ENCODE results near the gene OR4E2.
"Not testable (repeated sequence)": the region's sequence is repeated elsewhere in the genome, so short reads cannot be mapped to it uniquely, and the experiment has no call there.

OR4E2 gene, protein sequence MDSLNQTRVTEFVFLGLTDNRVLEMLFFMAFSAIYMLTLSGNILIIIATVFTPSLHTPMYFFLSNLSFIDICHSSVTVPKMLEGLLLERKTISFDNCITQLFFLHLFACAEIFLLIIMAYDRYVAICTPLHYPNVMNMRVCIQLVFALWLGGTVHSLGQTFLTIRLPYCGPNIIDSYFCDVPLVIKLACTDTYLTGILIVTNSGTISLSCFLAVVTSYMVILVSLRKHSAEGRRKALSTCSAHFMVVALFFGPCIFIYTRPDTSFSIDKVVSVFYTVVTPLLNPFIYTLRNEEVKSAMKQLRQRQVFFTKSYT

DNA sequence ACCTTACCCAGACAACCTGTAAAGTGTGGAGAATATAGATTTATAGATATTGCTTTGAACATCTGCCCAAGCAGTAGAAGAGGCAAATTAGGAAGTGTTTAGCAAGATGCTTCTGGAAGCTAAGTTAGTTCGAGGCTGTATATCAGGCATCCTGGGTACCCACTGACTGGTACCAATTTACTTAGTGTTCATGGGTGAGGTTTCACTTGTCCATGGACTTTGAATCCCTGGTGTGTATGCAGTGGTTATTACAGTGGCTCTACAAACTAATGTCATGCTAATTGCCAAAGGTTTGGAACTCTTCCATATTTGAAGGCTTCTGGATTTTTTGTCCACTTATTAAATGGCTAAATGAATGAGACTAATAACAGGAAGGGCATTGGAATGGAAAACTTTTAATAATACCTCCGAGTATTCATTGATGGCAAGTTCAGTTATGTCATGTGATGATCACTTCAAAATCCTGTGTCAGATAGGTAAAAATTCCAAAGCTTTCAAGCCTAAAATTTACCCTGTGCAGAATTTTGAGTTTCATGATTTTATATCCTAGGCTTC, at the start of gene OR4E2:
Gene OR4E2, plus strand, starts transcription at position 505 of the 555 bp plus-strand sequence. CDS start 11,248 bp downstream, outside the sequence.
- no peak for DNase-seq

DNA sequence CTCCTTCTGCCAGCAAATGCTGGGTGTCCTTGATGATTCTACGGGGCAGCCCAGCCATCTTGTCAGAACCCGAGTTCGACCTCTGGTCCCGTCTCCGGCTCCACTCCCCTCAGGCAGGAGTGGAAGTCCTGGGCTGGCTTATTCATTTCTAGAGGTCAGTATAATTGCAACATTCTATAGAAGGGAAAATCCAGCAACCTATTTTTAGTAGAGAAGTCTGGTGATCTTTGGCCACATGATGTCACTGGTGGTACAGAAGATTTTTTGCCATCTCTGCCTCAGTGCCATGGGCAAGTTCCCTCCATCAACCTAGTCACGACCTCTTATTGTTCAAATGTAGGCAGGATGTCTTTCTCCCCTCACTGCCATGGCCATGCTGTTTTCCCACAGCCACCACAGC, 41.3 kb upstream of the OR4E2 start:
- DNase-seq = no peak

DNA sequence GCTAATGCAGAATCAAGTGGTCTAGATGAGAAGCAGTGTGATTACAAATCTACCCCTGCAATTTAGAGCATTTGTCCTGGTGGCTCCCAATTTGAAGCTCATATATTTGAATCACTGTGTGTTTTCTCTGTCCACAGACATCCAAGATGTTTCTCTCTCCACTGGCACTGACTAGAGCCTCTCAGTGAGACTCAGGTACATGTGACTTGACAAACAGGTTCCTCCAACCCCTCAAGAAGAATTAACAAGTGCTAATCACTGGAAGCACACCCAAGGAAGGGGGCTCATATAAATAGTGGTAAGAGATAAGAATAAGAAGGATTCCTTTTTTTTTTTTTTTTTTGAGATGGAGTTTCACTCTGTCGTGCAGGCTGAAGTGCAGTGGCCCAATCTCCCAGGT, 39.4 kb upstream of the OR4E2 start:
- no peak for DNase-seq

DNA sequence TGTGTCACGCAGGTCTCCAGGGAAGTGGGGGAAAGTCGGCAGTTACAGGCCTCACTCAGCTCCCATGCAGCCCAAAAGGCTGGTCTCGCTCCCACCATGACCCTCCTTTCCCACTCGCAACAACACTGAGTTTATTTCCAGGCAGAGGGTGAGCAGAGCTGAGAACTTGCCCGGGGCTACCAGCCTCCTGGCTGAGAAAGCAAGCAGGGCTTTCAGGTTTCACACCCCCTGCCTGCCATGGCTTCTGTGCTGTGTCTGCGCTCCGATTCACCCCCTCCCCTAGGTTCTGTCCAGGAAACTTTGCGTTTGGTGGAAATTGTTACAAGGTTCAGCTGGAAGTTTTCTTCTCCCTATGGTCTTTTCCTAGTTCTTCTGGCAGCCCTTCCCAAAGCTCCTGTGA, 36.0 kb upstream of the OR4E2 start:
- DNase-seq = no peak

DNA sequence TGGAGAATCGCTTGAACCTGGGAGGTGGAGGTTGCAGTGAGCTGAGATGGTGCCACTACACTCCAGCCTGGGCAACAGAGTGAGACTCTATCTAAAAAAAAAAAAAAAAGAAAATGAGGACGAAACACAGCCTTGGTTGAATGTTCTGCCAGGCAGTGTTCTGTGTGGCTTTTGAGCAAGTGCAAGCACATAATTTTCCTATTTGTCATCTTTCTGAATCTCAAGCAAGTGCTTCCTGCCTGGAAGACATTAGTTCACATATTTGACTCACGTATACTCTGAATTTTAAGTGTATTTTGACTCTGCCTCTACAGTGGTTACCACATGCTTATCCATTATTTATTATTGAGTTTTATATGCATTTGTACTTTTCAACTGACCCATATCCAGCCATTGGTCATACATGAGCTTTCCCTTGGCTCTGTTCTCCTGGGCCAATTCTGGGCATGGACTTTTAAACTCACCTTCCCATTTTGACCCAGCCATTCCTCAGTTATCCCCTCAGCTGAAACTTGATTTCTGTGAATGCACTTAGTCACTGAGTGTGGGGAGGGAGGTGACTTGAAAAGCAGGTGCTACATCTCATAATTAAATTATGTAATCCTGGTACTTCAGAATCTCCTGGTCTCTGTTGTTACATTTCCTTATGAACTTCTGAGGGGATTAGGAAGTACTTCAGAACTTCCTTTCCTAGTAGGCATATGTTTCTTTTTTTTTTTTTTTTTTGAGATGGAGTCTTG, 27.0 kb upstream of the OR4E2 start:
- no peak for DNase-seq

DNA sequence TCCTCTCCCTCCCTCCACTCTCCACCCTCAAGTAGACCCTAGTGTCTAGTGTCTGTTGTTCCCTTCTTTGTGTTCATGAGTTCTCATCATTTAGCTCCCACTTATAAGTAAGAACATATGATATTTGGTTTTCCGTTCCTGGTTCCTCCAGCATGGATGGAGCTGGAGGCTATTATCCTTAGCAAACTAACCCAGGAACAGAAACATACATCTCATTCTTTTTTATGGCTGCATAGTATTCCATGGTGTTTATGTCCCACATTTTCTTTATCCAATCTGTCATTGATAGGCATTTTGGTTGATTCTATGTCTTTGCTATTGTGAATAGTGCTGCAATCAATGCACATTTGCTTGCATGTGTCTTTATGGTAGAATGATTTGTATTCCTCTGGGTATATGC, 23.1 kb upstream of the OR4E2 start:
- DNase-seq = not testable (repeated sequence)

DNA sequence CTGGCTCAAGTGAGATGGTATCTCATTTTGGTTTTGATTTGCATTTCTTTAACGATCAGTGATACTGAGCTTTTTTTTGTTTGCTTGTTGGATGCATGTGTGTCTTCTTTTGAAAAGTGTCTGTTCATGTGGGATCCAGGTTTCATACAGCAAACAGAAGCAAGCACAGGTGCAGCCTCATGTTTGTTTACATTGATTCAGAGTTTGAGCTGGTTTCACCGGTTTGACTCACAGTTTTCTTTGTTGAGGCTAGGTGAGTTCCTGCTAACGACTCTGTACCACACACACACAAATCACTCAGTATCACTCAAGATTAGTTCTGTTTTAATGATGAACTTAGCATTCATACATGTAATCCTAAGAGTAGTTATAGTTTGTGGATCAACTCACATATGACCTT, 22.6 kb upstream of the OR4E2 start:
- DNase-seq = no peak

DNA sequence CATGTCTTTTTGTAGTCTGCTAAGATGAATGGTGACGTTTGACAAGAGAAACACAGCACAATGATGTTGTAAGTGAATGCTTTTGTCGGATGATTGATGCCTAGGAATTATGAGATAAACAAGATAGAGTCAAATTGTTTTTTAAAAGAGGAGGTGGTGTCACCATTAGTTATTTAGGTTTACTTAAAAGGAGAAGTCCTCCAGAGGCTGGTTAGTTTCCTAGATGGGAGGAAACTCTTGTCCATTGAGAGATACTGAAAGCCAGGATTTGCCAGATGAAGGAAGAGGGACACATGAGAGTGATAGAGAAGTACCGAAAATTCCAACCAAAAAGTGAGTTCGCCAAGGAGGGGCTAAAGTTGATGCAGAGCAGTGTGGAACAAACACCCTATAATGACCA, 18.8 kb upstream of the OR4E2 start, which contains the start of gene OR10G2:
Gene OR10G2, minus strand, starts transcription at position 101 of the 400 bp plus-strand sequence. Its CDS starts 98 bp downstream, at position 3.
- no peak for DNase-seq

DNA sequence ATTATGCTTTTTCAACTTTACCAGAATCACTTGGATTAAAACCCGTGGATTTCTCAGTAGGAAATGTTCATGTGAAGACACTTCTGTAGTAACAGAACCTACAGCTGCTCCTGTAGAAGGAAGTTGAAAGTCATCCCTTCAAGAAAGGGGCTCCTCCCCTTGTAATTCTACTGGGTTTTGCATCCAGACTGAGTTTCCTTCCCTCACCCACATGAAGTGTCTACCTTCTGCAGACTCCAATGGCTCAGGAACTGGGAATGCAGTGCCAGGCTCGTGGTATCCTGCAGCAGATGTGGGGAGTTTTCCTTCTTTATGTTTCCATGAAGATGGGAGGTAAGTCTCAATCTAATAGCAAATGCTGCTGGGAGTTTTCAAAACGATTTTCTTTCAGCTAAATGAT, 11.0 kb upstream of the OR4E2 start:
- no peak for DNase-seq

DNA sequence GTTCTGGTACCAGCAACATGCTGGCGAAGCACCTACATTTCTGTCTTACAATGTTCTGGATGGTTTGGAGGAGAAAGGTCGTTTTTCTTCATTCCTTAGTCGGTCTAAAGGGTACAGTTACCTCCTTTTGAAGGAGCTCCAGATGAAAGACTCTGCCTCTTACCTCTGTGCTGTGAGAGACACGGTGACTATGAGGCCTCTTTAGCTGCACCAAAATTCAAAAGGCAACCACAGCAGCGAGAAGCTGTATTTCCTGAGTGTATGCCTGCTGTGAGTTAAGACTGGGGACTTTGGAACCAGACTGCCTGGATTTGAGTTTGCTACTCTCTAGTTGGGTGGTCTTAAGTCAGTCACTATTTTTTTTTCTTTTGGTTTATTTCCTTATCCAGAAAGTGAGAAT, 10.2 kb upstream of the OR4E2 start:
- no peak for DNase-seq

DNA sequence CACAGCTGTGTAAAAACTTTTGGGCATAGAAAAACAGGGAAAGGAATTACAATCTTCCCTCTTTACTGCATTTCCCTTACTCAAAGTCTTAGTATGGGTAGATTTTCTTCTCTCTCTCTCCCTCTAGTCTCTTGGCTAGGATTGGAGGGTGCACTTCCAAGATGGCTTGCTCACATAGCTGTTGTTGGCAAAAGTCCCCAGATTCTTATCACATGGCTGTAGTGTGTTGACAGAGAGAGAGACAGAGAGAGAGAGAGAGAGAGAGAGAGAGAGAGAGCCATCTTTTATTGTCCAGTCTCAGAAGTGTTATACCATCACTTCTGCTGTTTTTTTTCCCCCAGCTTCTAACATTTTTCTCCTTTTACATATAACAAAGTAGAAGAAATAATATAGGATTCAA, 6.3 kb upstream of the OR4E2 start:
- DNase-seq = no peak

DNA sequence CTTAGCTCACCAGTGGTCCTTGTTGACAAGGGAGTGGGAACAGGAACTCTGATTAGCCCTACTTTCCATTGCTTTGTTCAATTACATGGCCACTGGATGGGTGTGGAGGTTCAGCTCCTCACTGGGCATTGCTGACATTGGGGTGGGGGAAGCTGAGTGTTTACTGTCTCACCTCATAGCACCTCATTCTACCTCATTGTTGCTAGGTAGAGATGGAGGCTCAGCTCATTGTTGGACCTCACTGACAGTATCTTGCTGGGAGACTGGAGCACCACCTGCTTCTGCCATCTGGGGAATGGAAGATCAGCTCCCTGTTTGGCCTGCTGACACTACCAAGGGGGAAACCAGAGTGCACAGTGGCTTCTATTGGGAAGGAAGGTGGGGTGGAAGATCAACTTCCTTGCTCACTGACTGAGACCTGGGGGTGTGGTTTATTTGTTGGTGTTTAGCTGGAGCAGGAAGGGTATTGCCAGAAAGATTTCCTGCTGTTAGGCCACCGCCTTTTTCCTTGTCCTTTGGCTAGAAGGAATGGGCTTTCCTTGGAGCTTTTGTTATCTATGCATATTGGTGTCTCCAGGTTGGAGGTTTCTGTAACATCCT, 1.3 kb upstream of the OR4E2 start:
- DNase-seq = no peak

DNA sequence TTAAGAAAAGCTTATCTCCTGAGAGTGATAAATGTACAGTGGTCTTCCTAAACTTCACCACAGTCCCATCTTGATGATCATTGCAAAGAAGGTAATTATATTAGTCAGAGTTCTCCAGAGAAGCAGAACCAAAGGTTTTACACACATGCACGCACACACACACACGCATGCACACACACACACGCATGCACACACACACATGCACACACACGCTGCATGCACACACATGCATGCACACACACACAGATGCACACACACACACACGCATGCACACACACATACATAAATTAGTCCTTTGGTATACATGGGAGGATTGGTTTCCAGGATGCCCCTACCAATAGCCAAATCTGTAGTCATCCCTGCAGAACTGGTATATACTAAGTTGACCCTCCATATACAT, 580 bp downstream of the OR4E2 start:
- DNase-seq = no peak

DNA sequence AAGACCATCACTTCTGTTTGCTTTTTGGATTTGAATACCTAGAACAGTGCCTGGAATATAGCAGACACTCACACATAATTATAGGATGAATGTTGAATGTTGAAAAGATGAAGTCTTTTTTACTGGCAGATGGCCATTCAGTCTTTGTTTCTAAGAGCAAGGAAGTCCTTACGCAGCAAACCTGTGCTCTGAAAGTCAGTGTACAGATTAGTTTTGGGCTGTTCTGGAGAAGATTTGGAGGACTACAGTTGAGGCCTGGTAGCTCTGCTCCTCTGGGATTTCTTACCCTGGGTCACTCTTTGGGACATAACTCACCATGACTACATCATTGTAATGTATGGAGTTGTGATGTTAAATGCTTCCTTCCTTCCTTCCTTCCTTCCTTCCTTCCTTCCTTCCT, 3.3 kb downstream of the OR4E2 start:
- no peak for DNase-seq

DNA sequence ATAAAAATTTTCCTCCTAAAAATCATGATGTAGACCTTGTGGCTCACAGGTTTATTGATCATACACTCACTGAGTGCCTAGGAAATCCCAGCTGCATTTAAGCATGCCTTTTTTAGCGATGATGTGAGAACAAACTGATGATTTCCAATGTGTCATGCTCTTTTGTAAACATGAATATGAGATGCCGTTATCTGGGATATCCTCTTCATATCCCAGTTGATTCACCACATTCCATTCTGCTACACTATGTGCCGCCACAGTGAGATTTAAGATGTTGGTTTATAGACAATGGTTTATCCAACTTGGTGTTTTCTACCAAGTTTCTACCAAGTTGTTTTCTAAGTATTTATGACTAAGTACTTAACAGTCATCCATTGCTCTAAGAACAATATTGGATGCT, 14.7 kb downstream of the OR4E2 start:
- DNase-seq = no peak

DNA sequence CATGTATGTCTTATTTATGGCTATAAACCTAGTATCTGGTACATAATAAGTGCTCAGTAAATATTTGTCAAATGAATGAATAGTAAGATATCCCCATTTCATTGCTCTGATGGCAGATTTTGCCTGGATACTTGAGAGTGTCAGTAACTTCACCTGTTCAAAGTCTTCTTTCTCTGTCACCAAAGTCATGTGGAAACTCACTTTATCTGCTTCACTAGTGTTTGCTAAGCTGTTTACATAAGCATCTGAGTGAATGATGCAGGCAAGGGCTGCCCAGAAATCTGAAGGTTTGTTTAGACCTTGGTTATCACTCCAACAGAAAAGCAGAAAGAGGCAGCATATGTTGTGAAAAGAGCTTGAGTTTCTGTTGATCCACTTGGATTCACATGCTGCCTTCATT, 15.6 kb downstream of the OR4E2 start:
- no peak for DNase-seq

DNA sequence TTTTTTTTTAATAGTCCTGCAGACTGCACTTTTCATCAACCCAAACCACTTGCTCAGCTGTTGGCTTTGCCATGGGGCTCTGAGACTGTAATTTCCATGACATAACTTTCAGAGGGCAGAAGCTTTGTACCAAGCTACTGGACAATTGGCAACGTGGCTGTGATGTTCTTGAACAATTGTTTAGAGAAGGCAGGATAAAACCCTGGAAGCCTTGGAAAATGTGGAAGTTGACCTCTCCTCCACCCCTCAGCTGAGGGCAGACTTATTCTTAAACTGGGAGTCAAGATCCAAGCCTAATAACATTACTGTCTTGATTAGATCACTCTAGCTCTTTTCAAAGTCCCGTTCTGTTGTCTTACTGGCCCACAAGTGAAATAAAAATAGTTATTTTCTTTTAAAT, 17.7 kb downstream of the OR4E2 start:
- no peak for DNase-seq

DNA sequence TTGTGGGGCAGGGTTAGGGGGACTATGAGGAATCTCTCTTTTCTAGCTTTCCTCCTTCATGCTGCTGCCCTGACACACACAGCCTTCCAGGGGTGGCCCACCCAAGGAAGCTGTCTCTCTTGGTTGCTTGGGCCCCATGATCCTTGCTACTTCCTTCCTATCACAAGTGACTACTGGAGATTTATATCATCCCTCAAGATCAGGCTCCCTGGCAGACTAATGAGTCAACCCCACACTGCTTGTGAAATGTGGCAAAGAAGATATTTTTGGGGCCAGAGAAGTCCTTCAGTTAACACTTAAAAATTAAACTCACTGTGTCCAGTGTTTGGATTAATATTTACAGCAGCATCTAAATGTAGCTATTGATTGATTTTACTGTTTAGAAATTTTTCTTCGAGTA, 18.5 kb downstream of the OR4E2 start:
- no peak for DNase-seq

DNA sequence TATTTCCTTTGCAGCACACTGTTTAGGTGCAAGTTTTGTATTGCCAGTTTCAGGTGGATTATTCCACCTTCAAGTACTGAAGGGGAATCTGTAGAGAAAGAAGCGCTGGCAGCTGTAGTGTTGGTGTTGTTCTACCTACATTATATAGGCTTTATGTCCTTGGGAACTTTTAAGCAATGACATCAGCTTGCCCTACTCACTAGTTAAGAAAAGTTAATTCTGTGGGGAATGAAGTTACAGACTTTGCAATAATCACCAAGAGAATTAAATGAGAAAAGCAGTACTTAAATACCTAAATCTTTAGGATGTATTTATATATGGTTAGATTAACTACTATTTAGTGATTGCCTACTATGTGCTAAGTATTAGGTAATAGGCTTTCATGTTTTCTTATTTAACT, 20.1 kb downstream of the OR4E2 start, which contains the start of gene OR4E1:
Gene OR4E1, minus strand, starts transcription at position 101 of the 400 bp plus-strand sequence. CDS start 2,883 bp downstream, outside the sequence.
- DNase-seq = no peak

DNA sequence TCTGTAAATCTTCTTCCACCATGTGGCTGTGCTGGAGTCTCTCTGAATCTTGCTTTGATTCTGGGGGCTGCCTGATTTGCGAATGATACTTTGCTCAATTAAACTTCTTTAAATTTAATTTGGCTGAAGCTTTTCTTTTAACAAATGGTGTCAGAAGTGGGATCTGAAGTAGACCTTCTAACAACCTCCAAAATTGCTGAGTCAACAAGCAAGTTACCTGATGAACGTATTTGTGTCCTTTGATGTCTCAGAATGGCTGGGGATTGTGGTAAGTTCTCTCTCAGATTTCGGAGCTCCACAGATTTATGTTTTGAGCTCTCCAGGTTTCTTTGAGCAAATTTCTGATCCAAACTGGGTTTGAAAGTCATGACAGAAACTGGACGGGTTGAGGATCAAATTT, 21.9 kb downstream of the OR4E2 start:
- no peak for DNase-seq

DNA sequence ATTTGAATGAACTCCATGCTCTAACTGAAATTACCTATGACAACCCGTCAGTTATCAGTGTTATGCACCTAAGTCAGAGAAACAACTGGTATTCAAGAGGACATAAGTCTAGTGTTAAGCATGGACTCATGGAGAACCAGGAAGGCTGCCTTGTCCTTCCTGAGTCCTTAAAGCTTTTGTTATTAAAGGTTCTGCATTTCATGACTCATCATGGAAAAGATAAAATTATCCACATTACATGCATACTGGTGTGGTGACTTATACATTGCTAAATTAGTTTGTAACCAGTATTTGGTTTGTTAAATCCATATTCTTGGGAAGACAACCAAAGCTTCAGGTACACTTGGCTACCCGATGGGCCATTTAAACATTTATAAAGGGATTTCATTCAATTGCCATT, 26.4 kb downstream of the OR4E2 start:
- DNase-seq = no peak

DNA sequence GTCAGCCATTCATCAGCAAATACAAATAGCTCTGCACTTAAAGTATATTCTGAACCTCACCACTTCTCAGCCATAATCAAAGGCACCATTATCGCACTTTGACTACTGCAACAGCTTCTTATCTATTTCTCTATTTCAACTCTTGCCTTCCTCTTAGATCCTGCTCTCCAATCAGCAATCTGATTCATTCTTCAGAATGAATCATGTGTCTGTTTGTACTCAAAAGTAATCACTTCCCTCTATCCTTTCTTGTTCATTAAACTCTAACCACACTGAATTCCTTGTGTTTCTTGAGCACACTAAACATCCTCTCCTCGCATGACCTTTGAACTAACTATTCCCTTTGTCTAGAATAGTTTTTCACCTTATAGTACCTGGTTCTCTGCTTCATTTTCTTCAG, 32.8 kb downstream of the OR4E2 start:
- DNase-seq = no peak

DNA sequence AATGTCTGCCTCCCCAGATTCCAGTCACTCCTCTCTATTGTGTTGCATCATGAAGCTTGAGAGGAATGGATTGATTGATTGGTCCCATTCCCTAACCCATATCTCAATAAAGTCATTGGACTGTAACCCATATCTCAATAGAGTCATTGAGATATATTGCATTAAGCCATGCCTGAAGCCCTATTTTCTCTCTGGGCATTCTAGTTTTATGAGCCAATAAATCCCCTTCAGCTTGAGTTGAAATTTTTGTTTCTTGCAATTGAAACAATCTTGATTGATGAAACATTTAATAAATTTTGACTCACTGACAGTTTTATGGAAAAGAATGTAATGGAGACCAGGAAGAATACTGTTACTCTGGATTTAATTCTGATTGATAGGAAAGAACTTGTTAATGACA, 40.8 kb downstream of the OR4E2 start:
- no peak for DNase-seq

DNA sequence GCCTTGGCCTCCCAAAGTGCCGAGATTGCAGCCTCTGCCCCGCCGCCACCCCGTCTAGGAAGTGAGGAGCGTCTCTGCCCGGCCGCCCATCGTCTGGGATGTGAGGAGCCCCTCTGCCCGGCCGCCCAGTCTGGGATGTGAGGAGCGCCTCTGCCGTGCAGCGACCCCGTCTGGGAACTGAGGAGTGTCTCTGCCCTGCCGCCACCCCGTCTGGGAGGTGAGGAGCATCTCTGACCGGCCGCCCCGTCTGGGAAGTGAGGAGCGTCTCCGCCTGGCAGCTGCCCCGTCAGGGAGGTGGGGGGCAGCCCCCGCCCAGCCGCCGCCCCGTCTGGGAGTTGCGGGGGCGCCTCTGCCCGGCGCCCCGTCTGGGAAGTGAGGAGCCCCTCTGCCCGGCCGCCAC, 44.0 kb downstream of the OR4E2 start:
- not testable (repeated sequence) for DNase-seq

All from activated CD4-positive, alpha-beta T cell treated with anti-CD3 and anti-CD28 coated beads for 4 hours (primary cell).